H9 (cell line): ENCODE data around the gene LDLR. TPM values are rescaled to one million over a fixed set of nuclear protein-coding genes. Genes with fewer than 3 reads are reported as not detected.
"Not testable (repeated sequence)": the region's sequence is repeated elsewhere in the genome, so short reads cannot be mapped to it uniquely, and the experiment has no call there.

ENCODE experiments used
- DNase-seq: peaks from one replicate; pipeline ENCODE4 v3.0.0-alpha.2; 2017
- H2AFZ ChIP-seq: one replicate; pipeline ENCODE4 v1.6.1; 2013; ENCODE audit warnings: mild to moderate bottlenecking, low read length, control low read depth, moderate library complexity
- H2AK5ac ChIP-seq: 2 replicates; pipeline ENCODE4 v1.6.1; 2013; ENCODE audit warnings: low read length, control low read depth, mixed read lengths; ENCODE audit not compliant: insufficient read length
- H2BK120ac ChIP-seq: one replicate; pipeline ENCODE4 v1.6.1; 2013; ENCODE audit warnings: low read depth, mild to moderate bottlenecking, low read length, control low read depth, inconsistent platforms; ENCODE audit not compliant: poor library complexity, severe bottlenecking
- H2BK12ac ChIP-seq: 2 replicates; pipeline ENCODE4 v1.6.1; 2013; ENCODE audit warnings: low read length, control low read depth, mixed read lengths, low read depth; ENCODE audit not compliant: insufficient read length
- H2BK15ac ChIP-seq: 2 replicates; pipeline ENCODE4 v1.6.1; 2013; ENCODE audit warnings: low read depth, low read length, control low read depth
- H2BK20ac ChIP-seq: one replicate; pipeline ENCODE4 v1.6.1; 2013; ENCODE audit warnings: low read depth, mild to moderate bottlenecking, low read length, control low read depth, inconsistent platforms; ENCODE audit not compliant: poor library complexity, severe bottlenecking
- H2BK5ac ChIP-seq: 2 replicates; pipeline ENCODE4 v1.6.1; 2013; ENCODE audit warnings: low read length, control low read depth, mixed read lengths; ENCODE audit not compliant: insufficient read length
- H3K14ac ChIP-seq: 2 replicates; pipeline ENCODE4 v1.6.1; 2013; ENCODE audit warnings: low read length, control low read depth; ENCODE audit not compliant: insufficient read depth
- H3K18ac ChIP-seq: 2 replicates; pipeline ENCODE4 v1.6.1; 2013; ENCODE audit warnings: low read depth, mild to moderate bottlenecking, mixed read lengths, low read length, control low read depth; ENCODE audit not compliant: insufficient read length
- H3K23ac ChIP-seq: 2 replicates; pipeline ENCODE4 v1.6.1; 2013; ENCODE audit warnings: low read length, control low read depth, mixed read lengths, low read depth; ENCODE audit not compliant: insufficient read length
- H3K23me2 ChIP-seq: 2 replicates; pipeline ENCODE4 v1.6.1; 2013; ENCODE audit warnings: low read depth, mild to moderate bottlenecking, mixed read lengths, low read length, control low read depth; ENCODE audit not compliant: insufficient read length, poor library complexity, severe bottlenecking
- H3K27ac ChIP-seq: 2 replicates; pipeline ENCODE4 v1.5.1; 2013; ENCODE audit warnings: low read length, control low read depth, mixed read lengths, low read depth; ENCODE audit not compliant: insufficient read length
- H3K27me3 ChIP-seq: 2 replicates; pipeline ENCODE4 v1.6.1; 2013; ENCODE audit warnings: low read length, control low read depth, inconsistent platforms; ENCODE audit not compliant: insufficient read depth
- H3K4ac ChIP-seq: 2 replicates; pipeline ENCODE4 v1.6.1; 2013; ENCODE audit warnings: low read depth, mild to moderate bottlenecking, control low read depth, inconsistent platforms, low read length, moderate library complexity
- H3K4me1 ChIP-seq: 2 replicates; pipeline ENCODE4 v1.6.1; 2013; ENCODE audit warnings: low read length, control low read depth, inconsistent platforms; ENCODE audit not compliant: insufficient read depth
- H3K4me2 ChIP-seq: 2 replicates; pipeline ENCODE4 v1.6.1; 2013; ENCODE audit warnings: low read length, control low read depth, mixed read lengths; ENCODE audit not compliant: insufficient read length, insufficient read depth
- H3K56ac ChIP-seq: 2 replicates; pipeline ENCODE4 v1.6.1; 2013; ENCODE audit warnings: low read depth, mild to moderate bottlenecking, mixed read lengths, low read length, control low read depth; ENCODE audit not compliant: insufficient read length
- H3K79me1 ChIP-seq: 2 replicates; pipeline ENCODE4 v1.6.1; 2013; ENCODE audit warnings: low read depth, mild to moderate bottlenecking, moderate library complexity, low read length, control low read depth, inconsistent platforms; ENCODE audit not compliant: insufficient read depth, poor library complexity, severe bottlenecking
- H3K79me2 ChIP-seq: 2 replicates; pipeline ENCODE4 v1.6.1; 2013; ENCODE audit warnings: low read length, control low read depth, inconsistent platforms; ENCODE audit not compliant: insufficient read depth
- H3K9ac ChIP-seq: 2 replicates; pipeline ENCODE4 v1.6.1; 2013; ENCODE audit warnings: low read length, control low read depth, mixed read lengths; ENCODE audit not compliant: insufficient read length; ENCODE audit errors: extremely low read depth
- H3K9me3 ChIP-seq: one replicate; pipeline ENCODE4 v1.6.1; 2013; ENCODE audit warnings: low read depth, low read length, inconsistent platforms; ENCODE audit not compliant: control insufficient read depth
- H3T11ph ChIP-seq: one replicate; pipeline ENCODE4 v1.6.1; 2013; ENCODE audit warnings: mild to moderate bottlenecking, low read length, control low read depth, inconsistent platforms
- H4K20me1 ChIP-seq: one replicate; pipeline ENCODE4 v1.6.1; 2013; ENCODE audit not compliant: control insufficient read depth, insufficient read length, insufficient read depth
- H4K5ac ChIP-seq: 2 replicates; pipeline ENCODE4 v1.6.1; 2013; ENCODE audit warnings: low read depth, mild to moderate bottlenecking, mixed read lengths, low read length, control low read depth; ENCODE audit not compliant: insufficient read length
- H4K8ac ChIP-seq: replicated peaks from 2 replicates; pipeline ENCODE4 v1.6.1; 2013; ENCODE audit warnings: low read length, control low read depth, mixed read lengths, low read depth; ENCODE audit not compliant: insufficient read length
- H4K91ac ChIP-seq: 2 replicates; pipeline ENCODE4 v1.6.1; 2013; ENCODE audit warnings: low read depth, mild to moderate bottlenecking, moderate library complexity, mixed read lengths, low read length, control low read depth; ENCODE audit not compliant: insufficient read length
- H3K27ac Mint-ChIP-seq, 3 experiments: 2 replicates in 2 of 3; 3 replicates in 1 of 3; pipeline ENCODE4 v1.8.0; 2020 to 2021; ENCODE audit warnings: mixed read lengths in 3 of 3, mild to moderate bottlenecking in 1 of 3, moderate library complexity in 1 of 3
- H3K27me3 Mint-ChIP-seq: 2 replicates; pipeline ENCODE4 v1.8.0; 2021; ENCODE audit warnings: low read depth, mild to moderate bottlenecking, moderate library complexity, mixed read lengths
- H3K36me3 Mint-ChIP-seq, 3 experiments: 2 replicates in 2 of 3; 3 replicates in 1 of 3; pipeline ENCODE4 v1.8.0; 2020 to 2021; ENCODE audit warnings: low read depth in 3 of 3, mixed read lengths in 3 of 3; ENCODE audit not compliant: insufficient read depth in 1 of 3
- H3K4me1 Mint-ChIP-seq, 2 experiments: 2 replicates each; pipeline ENCODE4 v1.8.0; 2020; ENCODE audit warnings: mixed read lengths in 2 of 2
- H3K4me3 Mint-ChIP-seq, 2 experiments: 2 replicates in 1 of 2; 3 replicates in 1 of 2; pipeline ENCODE4 v1.8.0; 2020 to 2021; ENCODE audit warnings: mild to moderate bottlenecking in 2 of 2, mixed read lengths in 2 of 2, moderate library complexity in 1 of 2
- H3K9me3 Mint-ChIP-seq, 2 experiments: 2 replicates in 1 of 2; 3 replicates in 1 of 2; pipeline ENCODE4 v1.8.0; 2020; ENCODE audit warnings: mild to moderate bottlenecking in 2 of 2, mixed read lengths in 2 of 2, moderate library complexity in 1 of 2
- WGBS: extraction: QIAGEN DNeasy Blood & Tissue Kit; methylation state at CpG from one replicate; pipeline ENCODE4 v1.1.7; 2013; ENCODE audit warnings: missing lambda C conversion rate, low lambda C conversion rate, mixed read lengths; ENCODE audit not compliant: insufficient read length; ENCODE audit errors: extremely low coverage; 5-methylcytosine and 5-hydroxymethylcytosine counted together
- total RNA-seq: library from RNA; stranded (reverse); gene quantifications from 2 replicates; pipeline ENCODE4 v1.2.1, GENCODE V29; 2021
- TF ChIP-seq, protein P1 (sequence below): fragments of 200-600 bp; sonication (generic); conservative IDR thresholded peaks from 3 replicates; pipeline ENCODE4 v1.8.0; 2021; ENCODE audit warnings: antibody characterized with exemption, mild to moderate bottlenecking

The LDLR gene
- total RNA-seq, 1 experiment from 2014 or later: 92.7 TPM

DNA sequence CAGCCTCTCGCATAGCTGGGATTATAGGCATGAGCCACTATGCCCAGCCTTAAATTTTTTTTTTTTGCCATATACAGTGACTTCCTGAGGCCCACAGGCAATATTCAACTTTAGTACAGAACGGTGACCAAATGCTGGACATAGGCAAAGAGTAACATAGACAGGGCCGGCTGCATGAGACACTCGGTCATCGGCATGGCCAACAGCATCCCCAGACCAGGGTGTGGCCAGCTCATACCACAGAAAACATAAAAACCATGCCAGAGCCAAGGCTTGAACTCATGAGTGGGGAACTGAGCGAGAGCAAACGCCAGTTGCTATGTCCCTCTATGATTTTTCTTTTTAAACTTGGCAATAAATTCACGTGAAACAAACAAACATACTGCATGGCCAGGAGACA is 91.1 kb downstream of the LDLR start:
- Histone ChIP-seq H2AK5ac (no peak overlapping the region), H4K8ac (no peak overlapping the region), H2BK15ac (no peak overlapping the region), H4K20me1 (no peaks in the 10 kb centered on the region), H3K23ac (no peak overlapping the region), H2BK120ac (no peak overlapping the region), H3K4ac (no peak overlapping the region), H3K14ac (no peak overlapping the region), H3K79me2 (no peaks in the 10 kb centered on the region), H2AFZ (no peak overlapping the region), H3T11ph (no peak overlapping the region), H3K27me3 (no peaks in the 10 kb centered on the region), H3K27ac (no peak overlapping the region), H3K9me3 (no peaks in the 10 kb centered on the region), H3K79me1 (no peaks in the 10 kb centered on the region), H2BK12ac (no peak overlapping the region), H2BK5ac (no peak overlapping the region), H4K91ac (no peak overlapping the region), H4K5ac (no peak overlapping the region), H3K23me2 (no peaks in the 10 kb centered on the region), H3K18ac (no peak overlapping the region), H3K4me2 (no peak overlapping the region), H3K9ac (no peak overlapping the region), H3K4me1 (no peaks in the 10 kb centered on the region; the same call in 1 of the 2 replicates), H3K56ac (no peak overlapping the region), H2BK20ac (no peak overlapping the region)
- Mint-ChIP-seq H3K36me3 (peaks cover 16 to 45% (median 27%) of the 10 kb centered on the region in 3 experiments; a peak in 6 of 7 replicates), H3K4me1 (0 out of 4 replicates have a peak, but pooled peaks cover 0 to 3% of the 10 kb centered on the region in 2 experiments), H3K27ac (peak overlapping the region in 2 of 3 experiments; percentile 20 to 74; a peak in 1 of 7 replicates), H3K4me3 (no peak overlapping the region), H3K9me3 (no peaks in the 10 kb centered on the region), H3K27me3 (no peaks in the 10 kb centered on the region; the same call in 1 of the 2 replicates)
- no CpG with 5 or more reads among the region's 8 CpGs for WGBS
- DNase-seq: no peak
- TF ChIP-seq, protein P1, sequence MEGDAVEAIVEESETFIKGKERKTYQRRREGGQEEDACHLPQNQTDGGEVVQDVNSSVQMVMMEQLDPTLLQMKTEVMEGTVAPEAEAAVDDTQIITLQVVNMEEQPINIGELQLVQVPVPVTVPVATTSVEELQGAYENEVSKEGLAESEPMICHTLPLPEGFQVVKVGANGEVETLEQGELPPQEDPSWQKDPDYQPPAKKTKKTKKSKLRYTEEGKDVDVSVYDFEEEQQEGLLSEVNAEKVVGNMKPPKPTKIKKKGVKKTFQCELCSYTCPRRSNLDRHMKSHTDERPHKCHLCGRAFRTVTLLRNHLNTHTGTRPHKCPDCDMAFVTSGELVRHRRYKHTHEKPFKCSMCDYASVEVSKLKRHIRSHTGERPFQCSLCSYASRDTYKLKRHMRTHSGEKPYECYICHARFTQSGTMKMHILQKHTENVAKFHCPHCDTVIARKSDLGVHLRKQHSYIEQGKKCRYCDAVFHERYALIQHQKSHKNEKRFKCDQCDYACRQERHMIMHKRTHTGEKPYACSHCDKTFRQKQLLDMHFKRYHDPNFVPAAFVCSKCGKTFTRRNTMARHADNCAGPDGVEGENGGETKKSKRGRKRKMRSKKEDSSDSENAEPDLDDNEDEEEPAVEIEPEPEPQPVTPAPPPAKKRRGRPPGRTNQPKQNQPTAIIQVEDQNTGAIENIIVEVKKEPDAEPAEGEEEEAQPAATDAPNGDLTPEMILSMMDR: no peak

DNA sequence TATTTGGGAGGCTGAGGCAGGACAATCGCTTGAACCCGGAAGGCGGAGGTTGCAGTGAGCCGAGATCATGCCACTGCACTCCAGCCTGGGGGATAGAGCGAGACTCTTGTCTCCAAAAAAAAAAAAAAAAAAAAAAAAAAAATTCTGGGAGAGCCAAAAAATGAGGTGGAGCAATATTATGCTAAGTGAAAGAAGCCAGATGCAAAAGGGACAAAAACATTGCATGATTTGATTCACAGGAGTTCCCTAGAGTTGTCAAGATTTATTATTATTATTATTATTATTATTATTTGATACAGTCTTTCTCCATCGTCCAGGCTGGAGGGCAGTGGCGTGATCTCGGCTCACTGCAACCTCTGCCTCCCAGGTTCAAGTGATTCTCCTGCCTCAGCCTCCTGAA is 91.7 kb downstream of the LDLR start:
- not testable (repeated sequence) for H3K27ac Mint-ChIP-seq, H3K4me3 Mint-ChIP-seq, H3K27ac ChIP-seq, H3K14ac ChIP-seq, H3K4me2 ChIP-seq, H3K27me3 Mint-ChIP-seq, H3K9ac ChIP-seq, H3K79me1 ChIP-seq, H4K20me1 ChIP-seq, H4K5ac ChIP-seq, H3K18ac ChIP-seq, H2BK120ac ChIP-seq, H3K4ac ChIP-seq, H3T11ph ChIP-seq, H2BK12ac ChIP-seq, H3K4me1 ChIP-seq, H2BK15ac ChIP-seq, H3K9me3 ChIP-seq, H4K8ac ChIP-seq, H2BK20ac ChIP-seq, H3K56ac ChIP-seq, H3K27me3 ChIP-seq, H3K79me2 ChIP-seq, H3K23ac ChIP-seq, H3K9me3 Mint-ChIP-seq, H3K23me2 ChIP-seq, H4K91ac ChIP-seq, DNase-seq, H2AFZ ChIP-seq, H3K4me1 Mint-ChIP-seq, H2BK5ac ChIP-seq, H2AK5ac ChIP-seq
- no CpG with 5 or more reads among the region's 8 CpGs for WGBS
- peaks cover 15 to 42% (median 25%) of the 10 kb centered on the region in 3 experiments; a peak in 6 of 7 replicates for H3K36me3 Mint-ChIP-seq
